ENCODE measurements around the gene RXRA.

DNA sequence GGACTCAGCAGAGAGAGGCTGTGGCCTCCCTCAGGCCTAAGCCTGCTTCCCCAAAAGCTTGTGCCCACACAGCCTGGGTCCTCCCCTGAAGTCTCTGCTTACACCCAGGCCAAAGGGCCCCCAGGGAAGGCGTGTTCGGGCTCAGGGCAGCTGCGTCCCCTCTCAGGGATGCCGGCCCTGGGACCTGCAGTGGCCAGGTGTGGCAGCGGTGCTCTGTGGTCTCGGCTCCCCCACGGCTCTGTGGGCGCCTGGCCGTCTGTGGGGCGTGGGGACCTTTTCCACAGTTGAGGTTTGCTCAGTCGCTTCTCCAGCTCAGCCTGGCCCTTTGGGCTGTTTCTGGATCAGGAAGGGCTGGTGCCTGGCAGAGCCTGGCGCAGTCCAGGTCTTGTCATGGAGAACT, 75.9 kb downstream of the RXRA start:
- TF ChIP-seq, protein P1, sequence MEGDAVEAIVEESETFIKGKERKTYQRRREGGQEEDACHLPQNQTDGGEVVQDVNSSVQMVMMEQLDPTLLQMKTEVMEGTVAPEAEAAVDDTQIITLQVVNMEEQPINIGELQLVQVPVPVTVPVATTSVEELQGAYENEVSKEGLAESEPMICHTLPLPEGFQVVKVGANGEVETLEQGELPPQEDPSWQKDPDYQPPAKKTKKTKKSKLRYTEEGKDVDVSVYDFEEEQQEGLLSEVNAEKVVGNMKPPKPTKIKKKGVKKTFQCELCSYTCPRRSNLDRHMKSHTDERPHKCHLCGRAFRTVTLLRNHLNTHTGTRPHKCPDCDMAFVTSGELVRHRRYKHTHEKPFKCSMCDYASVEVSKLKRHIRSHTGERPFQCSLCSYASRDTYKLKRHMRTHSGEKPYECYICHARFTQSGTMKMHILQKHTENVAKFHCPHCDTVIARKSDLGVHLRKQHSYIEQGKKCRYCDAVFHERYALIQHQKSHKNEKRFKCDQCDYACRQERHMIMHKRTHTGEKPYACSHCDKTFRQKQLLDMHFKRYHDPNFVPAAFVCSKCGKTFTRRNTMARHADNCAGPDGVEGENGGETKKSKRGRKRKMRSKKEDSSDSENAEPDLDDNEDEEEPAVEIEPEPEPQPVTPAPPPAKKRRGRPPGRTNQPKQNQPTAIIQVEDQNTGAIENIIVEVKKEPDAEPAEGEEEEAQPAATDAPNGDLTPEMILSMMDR (IDR thresholded peaks at IDR 0.05) = no peak
- no peak for TF ChIP-seq POLR2AphosphoS5 (IDR thresholded peaks at IDR 0.05; ENCODE audit: insufficient read depth in 1 of 2, low read depth in 1 of 2)
- no peak for TF ChIP-seq POLR2A (IDR thresholded peaks at IDR 0.05)

Measured in vagina (tissue), 2 donors.